HUDEP-2 (cell line): Measurements from ENCODE around the gene ZYG11B.
"Not testable (repeated sequence)": the region's sequence is repeated elsewhere in the genome, so short reads cannot be mapped to it uniquely, and the experiment has no call there.

Source experiments
- DNase-seq, 76 experiments: peaks; one replicate each; lab custom pipeline; 2025; ENCODE audit not compliant: unreplicated experiment in 76 of 76; lab: John Stamatoyannopoulos, UW

The ZYG11B gene

DNA sequence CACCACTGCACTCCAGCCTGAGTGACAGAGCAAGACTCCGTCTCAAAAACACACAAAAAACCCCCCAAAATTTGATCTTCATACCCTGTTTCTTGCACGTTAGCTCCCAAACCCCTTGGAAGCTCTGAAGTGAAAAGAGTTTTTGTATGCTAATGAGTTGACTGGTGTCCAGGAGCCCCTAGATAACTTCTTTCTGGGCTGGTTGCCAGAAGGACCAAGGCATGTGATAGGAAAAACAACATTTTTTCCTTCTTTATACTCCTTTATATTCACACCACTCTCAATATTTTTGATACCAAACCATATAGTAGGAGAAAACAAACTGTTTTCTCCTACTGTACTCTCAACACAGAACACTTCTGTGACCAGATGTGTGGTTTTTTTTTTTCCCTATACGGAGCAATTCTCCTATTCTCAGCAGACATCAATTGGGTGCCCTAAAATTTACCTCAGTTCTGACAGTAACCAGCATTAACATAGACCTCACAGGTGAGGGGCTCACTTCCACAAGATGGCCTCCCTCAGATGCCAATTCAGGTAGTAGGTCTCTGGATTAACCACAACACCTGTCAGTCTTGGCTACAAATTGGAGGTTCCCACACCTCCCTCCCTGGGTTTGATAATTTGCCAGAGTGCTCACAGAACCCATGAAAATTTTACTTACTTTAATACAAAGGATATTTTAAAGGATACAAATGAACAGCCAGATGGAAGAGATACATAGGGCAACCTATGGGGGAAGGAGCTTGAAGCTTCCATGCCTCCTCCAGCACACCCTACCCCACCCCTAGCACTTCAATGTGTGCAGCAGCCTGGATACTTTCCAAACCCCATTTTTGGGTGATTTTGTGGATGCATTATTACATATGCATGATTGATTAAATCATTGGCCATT lies 25.6 kb downstream of the ZYG11B start:
- DNase-seq: peak in 47 of 76 experiments; percentile 2 to 66 (median 31)

GRCh38 chr1:52752484-52752826 lies 26.2 kb downstream of the ZYG11B start:
- DNase-seq: no peak

DNA sequence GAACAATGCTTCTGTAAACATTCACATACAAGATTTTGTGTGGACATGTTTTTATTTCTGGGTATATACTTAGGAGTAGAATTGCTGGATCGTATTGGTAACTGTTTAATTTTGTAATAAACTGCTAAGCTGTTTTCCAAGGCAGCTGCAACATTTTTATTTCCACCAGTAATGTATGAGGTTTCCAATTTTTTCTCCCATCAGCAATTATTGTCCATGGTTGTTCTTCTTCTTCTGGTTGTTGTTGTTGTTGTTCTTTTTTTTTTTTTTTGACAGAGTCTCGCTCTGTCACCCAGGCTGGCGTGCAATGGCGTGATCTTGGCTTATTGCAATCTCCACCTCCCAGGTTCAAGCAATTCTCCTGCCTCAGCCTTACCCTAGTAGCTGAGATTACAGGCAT lies 26.9 kb downstream of the ZYG11B start:
- DNase-seq: no peak

- no peak for DNase-seq
These were observed 29.8 kb downstream of the ZYG11B start for GRCh38 chr1:52756020-52756419.

DNA sequence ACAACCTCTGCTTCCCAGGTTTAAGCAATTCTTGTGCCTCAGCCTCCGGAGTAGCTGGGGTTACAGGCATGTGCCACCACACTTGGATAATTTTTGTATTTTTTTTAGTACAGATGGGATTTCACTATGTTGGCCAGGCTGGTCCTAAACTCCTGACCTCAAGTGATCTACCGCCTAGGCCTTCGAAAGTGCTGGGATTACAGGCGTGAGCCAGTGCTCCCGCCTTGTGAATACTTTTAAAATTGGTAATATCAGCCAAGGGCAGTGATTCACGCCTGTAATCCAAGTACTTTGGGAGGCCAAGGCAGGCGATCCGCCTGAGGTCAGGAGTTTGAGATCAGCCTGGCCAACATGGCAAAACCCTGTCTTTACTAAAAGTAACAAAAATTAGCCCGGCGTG lies 33.7 kb downstream of the ZYG11B start:
- no peak for DNase-seq

DNA sequence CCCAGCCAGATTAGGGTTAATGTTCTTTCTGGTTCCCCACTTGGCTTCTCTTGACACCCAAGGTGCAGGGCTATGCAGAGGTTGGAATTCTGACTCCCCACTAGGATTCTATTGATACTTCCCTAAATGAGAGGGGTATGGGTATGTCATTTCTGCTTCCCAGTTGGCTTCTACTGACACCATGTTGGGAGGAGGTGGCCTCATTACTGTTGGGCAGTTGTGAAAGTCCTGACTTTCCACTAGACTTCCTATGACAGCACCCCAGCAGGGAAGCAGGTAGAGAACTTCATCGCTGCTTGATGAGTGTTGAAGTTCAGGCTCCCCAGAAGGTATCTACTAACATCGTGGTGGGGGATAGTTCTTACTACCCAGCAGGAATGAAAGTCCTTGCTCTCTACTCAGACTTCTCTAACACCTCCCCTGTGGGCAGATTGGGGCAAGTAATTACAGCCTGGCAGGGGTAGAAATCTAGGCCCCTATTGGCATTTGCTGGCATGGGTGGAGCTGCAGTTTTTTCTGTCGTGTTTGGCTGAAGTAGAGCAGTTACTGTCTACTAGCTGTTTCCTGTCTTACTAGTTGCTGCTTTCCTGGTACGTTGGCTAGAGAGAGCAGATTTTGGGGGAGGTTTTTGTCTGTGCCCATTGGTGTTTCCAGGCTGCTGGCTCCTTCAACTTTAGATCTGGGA lies 41.5 kb downstream of the ZYG11B start:
- no peak for DNase-seq

GRCh38 chr1:52769346-52770033 lies 43.2 kb downstream of the ZYG11B start:
- no peak for DNase-seq

GRCh38 chr1:52771384-52771783 lies 45.1 kb downstream of the ZYG11B start:
- DNase-seq: no peak

- DNase-seq: no peak
These were observed 59.9 kb downstream of the ZYG11B start for GRCh38 chr1:52786148-52786547.

- not testable (repeated sequence) for DNase-seq
These were observed 64.2 kb downstream of the ZYG11B start for GRCh38 chr1:52790429-52790828.

- DNase-seq: no peak
These were observed 65.8 kb downstream of the ZYG11B start for GRCh38 chr1:52792036-52792435.

- DNase-seq: not testable (repeated sequence)
These were observed 67.5 kb downstream of the ZYG11B start for GRCh38 chr1:52793717-52794116.

GRCh38 chr1:52795464-52795863 lies 69.2 kb downstream of the ZYG11B start:
- DNase-seq: no peak

- DNase-seq: no peak
These were observed 72.1 kb downstream of the ZYG11B start for GRCh38 chr1:52798331-52798730.

- DNase-seq: no peak
These were observed 74.8 kb downstream of the ZYG11B start for GRCh38 chr1:52801011-52801410.

DNA sequence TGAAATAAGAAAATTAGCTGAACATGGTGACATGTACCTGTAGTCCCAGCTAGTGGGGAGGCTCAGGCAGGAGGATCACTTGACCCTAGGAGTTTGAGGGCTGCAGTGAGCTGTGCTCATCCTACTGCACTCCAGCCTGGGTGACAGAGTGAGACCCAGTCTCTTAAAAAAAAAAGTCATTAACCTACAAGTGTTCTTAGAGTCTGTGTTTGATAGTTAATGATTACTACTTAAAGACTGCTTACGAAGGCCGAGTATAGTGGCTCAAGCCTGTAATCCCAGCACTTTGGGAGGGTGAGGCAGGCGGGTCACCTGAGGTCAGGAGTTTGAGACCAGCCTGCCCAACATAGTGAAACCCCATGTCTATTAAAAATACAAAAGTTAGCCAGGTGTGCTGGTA lies 77.8 kb downstream of the ZYG11B start:
- not testable (repeated sequence) for DNase-seq

DNA sequence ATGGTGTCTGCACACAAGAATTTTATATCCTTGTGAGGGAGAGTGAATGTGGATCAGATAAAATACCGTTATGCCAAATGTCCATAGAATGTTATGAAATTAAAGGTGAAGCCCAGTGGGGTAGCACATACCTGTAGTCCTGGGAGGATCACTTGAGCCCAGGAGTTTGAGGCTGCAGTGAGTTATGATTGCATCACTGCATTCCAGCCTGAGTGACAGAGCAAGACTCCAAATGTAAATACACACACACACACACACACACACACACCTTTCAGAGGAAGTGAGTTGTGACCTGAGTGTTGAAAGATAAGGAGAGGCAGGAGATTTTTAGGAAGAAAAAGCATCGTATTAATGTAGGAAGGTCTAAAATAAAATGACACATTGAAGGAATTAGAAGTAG lies 88.2 kb downstream of the ZYG11B start:
- no peak for DNase-seq

DNA sequence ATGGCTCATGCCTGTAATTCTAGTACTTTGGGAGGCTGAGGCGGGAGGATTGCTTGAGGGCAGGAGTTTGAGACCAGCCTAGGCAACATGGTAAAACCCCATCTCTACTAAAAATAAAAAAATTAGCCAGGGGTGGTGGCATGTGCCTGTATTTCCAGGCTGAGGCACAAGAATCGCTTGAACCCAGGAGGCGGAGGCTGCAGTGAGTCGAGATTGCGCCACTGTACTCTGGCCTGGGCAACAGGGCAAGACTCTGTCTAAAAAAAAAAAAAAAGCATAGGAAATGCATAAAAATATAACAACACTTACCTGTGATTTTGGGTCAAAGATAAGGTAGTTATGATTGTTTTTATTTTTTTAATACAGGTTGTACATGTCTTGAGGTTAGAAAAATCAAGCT lies 94.6 kb downstream of the ZYG11B start:
- not testable (repeated sequence) for DNase-seq

DNA sequence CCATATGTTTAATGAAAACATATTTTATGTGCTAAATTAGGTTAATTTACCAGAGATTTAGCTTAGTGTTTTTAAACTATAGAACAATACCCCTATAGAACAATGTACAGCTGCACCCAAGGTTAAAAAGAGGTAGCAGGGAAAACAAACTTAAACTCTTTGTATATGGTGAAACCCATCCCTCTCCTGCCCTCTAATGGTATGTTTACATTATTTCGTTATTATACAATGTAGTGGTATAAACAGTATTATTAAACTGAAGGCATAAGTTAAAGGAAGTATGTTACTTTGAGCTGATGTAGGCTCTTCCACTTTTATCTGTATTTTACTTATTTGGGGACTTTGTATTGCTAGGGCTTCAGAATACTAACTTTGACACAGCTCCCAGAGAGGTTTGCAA lies 99.6 kb downstream of the ZYG11B start:
- peak in 6 of 76 experiments; percentile 1 to 17 (median 15) for DNase-seq

DNA sequence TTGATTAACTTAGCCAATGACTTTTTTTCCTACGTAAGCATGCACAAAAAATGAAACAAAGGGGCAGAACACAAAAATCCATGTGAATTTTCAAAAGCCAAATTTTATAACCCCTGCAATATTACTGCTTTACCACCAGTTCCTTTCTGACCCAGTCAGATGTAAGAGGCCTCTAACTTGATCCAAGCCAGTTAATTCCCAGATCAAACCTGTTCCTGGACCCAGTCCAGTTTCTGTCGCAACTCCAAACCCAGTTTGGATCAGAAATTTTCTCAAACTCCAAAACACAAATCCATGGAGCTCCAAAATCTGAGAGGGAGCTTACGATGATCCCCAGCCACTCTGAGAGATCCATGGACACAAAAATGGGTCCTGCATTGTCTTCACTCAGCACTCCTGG lies 108.5 kb downstream of the ZYG11B start:
- no peak for DNase-seq

DNA sequence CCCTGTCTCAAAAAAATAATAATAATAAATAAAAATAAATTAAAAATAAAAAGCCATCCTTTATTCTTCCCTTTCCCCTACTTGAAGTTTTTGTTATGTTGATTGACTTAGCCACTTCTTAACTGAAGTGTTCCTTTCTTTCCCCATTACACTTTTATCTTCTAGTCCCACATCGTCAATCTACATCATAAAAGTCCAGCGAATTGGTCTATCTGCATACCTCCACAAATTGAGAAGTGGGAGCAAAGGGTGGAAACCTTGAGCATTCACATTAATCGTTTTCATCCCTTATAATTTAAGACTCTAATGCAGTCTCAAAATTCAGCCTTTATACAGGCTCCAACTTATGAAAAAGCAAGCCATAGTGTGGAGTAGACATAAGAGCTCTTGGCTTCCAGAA lies 109.8 kb downstream of the ZYG11B start:
- DNase-seq: no peak
